Measurements from ENCODE around the gene CACNA2D4. TPM values are rescaled to one million over a fixed set of nuclear protein-coding genes. Genes with fewer than 3 reads are reported as not detected.
A peak's percentile ranks its signal among the peaks of the same experiment; 100 is the strongest.

CACNA2D4 gene
- total and polyA plus RNA-seq, 2 of the 13 experiments (the other 11 are each of a cell fraction or from before 2014, with no cell fraction given) = 14.2 to 136 TPM

DNA sequence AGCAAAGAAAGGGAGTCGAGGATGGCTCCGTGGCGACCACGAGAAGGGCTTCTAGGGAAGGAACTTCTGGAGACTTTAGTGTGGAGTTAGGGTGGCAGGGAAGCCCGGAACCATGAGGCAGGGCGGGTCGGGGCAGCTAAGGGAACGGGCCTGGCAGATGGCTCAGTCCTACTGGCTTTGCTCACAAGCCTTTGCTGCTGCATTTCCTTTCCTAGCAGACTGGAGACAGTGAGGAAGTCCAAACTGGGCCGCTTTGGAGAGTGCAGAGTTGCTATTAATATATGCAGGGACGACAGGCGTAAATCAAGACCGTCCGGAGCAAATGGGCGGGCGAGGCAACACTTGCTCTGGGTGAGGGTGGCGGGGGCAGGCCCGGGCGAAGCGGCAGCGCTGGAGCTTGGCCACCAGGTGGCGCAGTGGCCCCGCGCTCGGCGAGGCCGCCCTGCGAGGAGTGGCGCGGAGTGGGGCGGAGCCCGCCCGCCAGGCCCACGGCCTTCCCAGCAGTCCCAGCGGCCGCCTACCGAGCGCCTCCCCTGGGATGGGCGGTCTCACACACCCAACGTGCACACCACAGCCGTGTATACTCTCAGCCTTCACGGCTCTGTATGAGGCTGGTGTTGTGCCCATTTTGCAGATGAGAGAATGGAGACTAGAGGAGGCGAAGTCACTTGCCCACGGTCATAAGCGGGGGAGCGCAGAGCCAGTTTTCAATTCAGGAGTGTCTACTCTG, 122.5 kb downstream of the CACNA2D4 start (continued):
- TF ChIP-seq, protein P1, sequence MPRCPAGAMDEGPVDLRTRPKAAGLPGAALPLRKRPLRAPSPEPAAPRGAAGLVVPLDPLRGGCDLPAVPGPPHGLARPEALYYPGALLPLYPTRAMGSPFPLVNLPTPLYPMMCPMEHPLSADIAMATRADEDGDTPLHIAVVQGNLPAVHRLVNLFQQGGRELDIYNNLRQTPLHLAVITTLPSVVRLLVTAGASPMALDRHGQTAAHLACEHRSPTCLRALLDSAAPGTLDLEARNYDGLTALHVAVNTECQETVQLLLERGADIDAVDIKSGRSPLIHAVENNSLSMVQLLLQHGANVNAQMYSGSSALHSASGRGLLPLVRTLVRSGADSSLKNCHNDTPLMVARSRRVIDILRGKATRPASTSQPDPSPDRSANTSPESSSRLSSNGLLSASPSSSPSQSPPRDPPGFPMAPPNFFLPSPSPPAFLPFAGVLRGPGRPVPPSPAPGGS (CRISPR knock-in tag; IDR thresholded peaks at IDR 0.05) = no peak
- TF ChIP-seq ZBTB8A (CRISPR knock-in tag; IDR thresholded peaks at IDR 0.05; ENCODE audit: borderline replicate concordance, low read depth) (no peak), CC2D1A (CRISPR knock-in tag; IDR thresholded peaks at IDR 0.05) (no peak), SP5 (CRISPR knock-in tag; IDR thresholded peaks at IDR 0.05; ENCODE audit: borderline replicate concordance, low read depth) (peak; percentile 75; the same call in 1 of the 2 replicates), HES4 (CRISPR knock-in tag; IDR thresholded peaks at IDR 0.05; ENCODE audit: borderline replicate concordance) (no peak), ZNF234 (CRISPR knock-in tag; conservative IDR thresholded peaks at IDR 0.05) (no peak), ZNF343 (CRISPR knock-in tag; IDR thresholded peaks at IDR 0.05) (0 out of 2 replicates have a peak, but pooled peaks have one; percentile 53), TSC22D2 (CRISPR knock-in tag; IDR thresholded peaks at IDR 0.05; ENCODE audit: borderline replicate concordance) (no peak), LCORL (IDR thresholded peaks at IDR 0.05) (no peak), LCORL (CRISPR knock-in tag; IDR thresholded peaks at IDR 0.05) (no peak), ZNF841 (CRISPR knock-in tag; IDR thresholded peaks at IDR 0.05; ENCODE audit: borderline replicate concordance) (no peak), HCFC1 (IDR thresholded peaks at IDR 0.05; ENCODE audit: low read depth, low read length) (no peak), SALL2 (CRISPR knock-in tag; IDR thresholded peaks at IDR 0.05) (0 out of 2 replicates have a peak, but pooled peaks have one; percentile 56), ZNF749 (CRISPR knock-in tag; IDR thresholded peaks at IDR 0.05; ENCODE audit: borderline replicate concordance) (no peak)
- TF ChIP-seq, protein P2, sequence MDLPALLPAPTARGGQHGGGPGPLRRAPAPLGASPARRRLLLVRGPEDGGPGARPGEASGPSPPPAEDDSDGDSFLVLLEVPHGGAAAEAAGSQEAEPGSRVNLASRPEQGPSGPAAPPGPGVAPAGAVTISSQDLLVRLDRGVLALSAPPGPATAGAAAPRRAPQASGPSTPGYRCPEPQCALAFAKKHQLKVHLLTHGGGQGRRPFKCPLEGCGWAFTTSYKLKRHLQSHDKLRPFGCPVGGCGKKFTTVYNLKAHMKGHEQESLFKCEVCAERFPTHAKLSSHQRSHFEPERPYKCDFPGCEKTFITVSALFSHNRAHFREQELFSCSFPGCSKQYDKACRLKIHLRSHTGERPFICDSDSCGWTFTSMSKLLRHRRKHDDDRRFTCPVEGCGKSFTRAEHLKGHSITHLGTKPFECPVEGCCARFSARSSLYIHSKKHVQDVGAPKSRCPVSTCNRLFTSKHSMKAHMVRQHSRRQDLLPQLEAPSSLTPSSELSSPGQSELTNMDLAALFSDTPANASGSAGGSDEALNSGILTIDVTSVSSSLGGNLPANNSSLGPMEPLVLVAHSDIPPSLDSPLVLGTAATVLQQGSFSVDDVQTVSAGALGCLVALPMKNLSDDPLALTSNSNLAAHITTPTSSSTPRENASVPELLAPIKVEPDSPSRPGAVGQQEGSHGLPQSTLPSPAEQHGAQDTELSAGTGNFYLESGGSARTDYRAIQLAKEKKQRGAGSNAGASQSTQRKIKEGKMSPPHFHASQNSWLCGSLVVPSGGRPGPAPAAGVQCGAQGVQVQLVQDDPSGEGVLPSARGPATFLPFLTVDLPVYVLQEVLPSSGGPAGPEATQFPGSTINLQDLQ (CRISPR knock-in tag; IDR thresholded peaks at IDR 0.05) = no peak
- TF ChIP-seq, protein P3, sequence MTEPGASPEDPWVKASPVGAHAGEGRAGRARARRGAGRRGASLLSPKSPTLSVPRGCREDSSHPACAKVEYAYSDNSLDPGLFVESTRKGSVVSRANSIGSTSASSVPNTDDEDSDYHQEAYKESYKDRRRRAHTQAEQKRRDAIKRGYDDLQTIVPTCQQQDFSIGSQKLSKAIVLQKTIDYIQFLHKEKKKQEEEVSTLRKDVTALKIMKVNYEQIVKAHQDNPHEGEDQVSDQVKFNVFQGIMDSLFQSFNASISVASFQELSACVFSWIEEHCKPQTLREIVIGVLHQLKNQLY (CRISPR knock-in tag; IDR thresholded peaks at IDR 0.05) = no peak
- TF ChIP-seq, protein P4, sequence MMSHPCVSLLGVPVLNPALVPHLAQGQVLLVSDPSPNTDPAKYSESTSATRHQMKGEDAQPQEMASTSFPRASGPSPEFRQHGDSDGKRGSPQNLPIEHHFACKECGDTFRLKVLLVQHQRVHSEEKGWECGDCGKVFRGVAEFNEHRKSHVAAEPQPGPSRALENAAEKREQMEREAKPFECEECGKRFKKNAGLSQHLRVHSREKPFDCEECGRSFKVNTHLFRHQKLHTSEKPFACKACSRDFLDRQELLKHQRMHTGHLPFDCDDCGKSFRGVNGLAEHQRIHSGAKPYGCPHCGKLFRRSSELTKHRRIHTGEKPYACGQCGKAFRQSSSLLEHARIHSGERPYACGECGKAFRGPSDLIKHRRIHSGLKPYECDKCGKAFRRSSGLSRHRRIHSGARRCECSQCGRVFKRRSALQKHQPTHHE (CRISPR knock-in tag; IDR thresholded peaks at IDR 0.05; ENCODE audit: borderline replicate concordance) = 0 out of 2 replicates have a peak, but pooled peaks have one; percentile 5
- TF ChIP-seq, protein P5, sequence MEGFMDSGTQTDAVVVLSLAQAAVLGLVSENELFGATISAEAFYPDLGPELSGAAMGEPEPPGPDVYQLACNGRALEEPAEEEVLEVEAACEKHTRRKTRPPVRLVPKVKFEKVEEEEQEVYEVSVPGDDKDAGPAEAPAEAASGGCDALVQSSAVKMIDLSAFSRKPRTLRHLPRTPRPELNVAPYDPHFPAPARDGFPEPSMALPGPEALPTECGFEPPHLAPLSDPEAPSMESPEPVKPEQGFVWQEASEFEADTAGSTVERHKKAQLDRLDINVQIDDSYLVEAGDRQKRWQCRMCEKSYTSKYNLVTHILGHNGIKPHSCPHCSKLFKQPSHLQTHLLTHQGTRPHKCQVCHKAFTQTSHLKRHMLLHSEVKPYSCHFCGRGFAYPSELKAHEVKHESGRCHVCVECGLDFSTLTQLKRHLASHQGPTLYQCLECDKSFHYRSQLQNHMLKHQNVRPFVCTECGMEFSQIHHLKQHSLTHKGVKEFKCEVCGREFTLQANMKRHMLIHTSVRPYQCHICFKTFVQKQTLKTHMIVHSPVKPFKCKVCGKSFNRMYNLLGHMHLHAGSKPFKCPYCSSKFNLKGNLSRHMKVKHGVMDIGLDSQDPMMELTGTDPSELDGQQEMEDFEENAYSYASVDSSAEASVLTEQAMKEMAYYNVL (CRISPR knock-in tag; IDR thresholded peaks at IDR 0.05; ENCODE audit: borderline replicate concordance) = no peak
